HG02840 (cell line): ENCODE results near the gene PPP1R36.

ENCODE experiments used
- ATAC-seq: cut with Tn5 transposase; IDR thresholded peaks from one replicate; pipeline ENCODE4 v1.9.1; 2021; ENCODE audit warnings: mild to moderate bottlenecking, moderate library complexity, moderate number of reproducible peaks; ENCODE audit not compliant: unreplicated experiment, low FRiP score

Gene PPP1R36

DNA sequence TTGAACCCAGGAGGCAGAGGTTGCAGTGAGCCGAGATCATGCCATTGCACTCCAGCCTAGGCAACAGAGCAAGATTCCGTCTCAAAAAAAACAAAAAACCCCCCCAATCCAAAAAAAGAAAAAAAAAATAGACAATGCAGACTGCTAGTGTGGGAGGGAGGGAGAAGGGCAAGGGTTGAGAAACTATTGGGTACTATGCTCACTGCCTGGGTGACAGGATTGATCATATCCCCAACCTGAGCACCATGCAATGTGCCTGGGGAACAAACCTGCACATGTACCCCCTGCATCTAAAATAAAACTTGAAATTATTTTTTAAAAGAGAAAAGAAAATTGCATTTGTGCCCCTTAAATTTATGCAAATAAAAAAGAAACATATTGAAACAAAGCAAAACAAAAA, 88.9 kb downstream of the PPP1R36 start:
- no peak for ATAC-seq
